H1 (cell line): ENCODE results near the gene KIF25.

Source experiments
- CBX8 ChIP-seq: fragments of 300-800, 300-1000 bp; sonication (generic); IDR thresholded peaks from 2 replicates; pipeline ENCODE4 v1.7.1; 2016; ENCODE audit warnings: low read depth, low read length, borderline replicate concordance
- CEBPB ChIP-seq: IDR thresholded peaks from 2 replicates; pipeline ENCODE4 v1.6.1; 2012; ENCODE audit warnings: low read depth, low read length
- CHD1 ChIP-seq: IDR thresholded peaks from 2 replicates; pipeline ENCODE4 v1.6.1; 2012; ENCODE audit warnings: low read depth, low read length, improper control_type of control experiment
- EP300 ChIP-seq, 2 experiments: IDR thresholded peaks; 1 replicate in 1 of 2; 2 replicates in 1 of 2; pipeline ENCODE4 v1.6.1; 2011 to 2012; ENCODE audit warnings: low read depth in 2 of 2, low read length in 2 of 2, mild to moderate bottlenecking in 2 of 2, borderline replicate concordance in 1 of 2, inconsistent platforms in 1 of 2, moderate library complexity in 1 of 2
- EZH2 ChIP-seq: fragments of 200-600 bp; sonication (generic); IDR thresholded peaks from 2 replicates; pipeline ENCODE4 v1.7.1; 2012; ENCODE audit warnings: low read depth, mild to moderate bottlenecking, moderate library complexity, low read length, inconsistent platforms; ENCODE audit not compliant: severe bottlenecking
- JUND ChIP-seq: IDR thresholded peaks from 2 replicates; pipeline ENCODE4 v1.6.1; 2011; ENCODE audit warnings: mild to moderate bottlenecking, improper control_type of control experiment, low read length
- PHF8 ChIP-seq: fragments of 200-600 bp; sonication (generic); conservative IDR thresholded peaks from 2 replicates; pipeline ENCODE4 v1.7.1; 2012; ENCODE audit warnings: low read depth, mild to moderate bottlenecking, inconsistent platforms, low read length, moderate library complexity
- POLR2AphosphoS5 ChIP-seq: IDR thresholded peaks from 2 replicates; pipeline ENCODE4 v1.6.1; 2011; ENCODE audit warnings: low read depth, low read length
- ZNF274 ChIP-seq: IDR thresholded peaks from 2 replicates; pipeline ENCODE4 v1.7.0; 2012; ENCODE audit warnings: low read length, borderline replicate concordance; ENCODE audit errors: extremely low read depth
- TF ChIP-seq, protein P1 (sequence below), 3 experiments: IDR thresholded peaks; 1 replicate in 2 of 3; 2 replicates in 1 of 3; pipeline versions ENCODE4 v1.5.1 to v1.6.1; 2011; ENCODE audit warnings: low read length in 3 of 3, mild to moderate bottlenecking in 3 of 3, inconsistent platforms in 2 of 3, low read depth in 1 of 3, moderate library complexity in 1 of 3; ENCODE audit not compliant: insufficient read depth in 1 of 3; ENCODE audit errors: control extremely low read depth in 1 of 3
- TF ChIP-seq, protein P2 (sequence below): IDR thresholded peaks from 2 replicates; pipeline ENCODE4 v1.6.1; 2012; ENCODE audit warnings: low read length, inconsistent platforms
- TF ChIP-seq, protein P3 (sequence below): IDR thresholded peaks from 2 replicates; pipeline ENCODE4 v1.6.1; 2012; ENCODE audit warnings: inconsistent platforms

DNA sequence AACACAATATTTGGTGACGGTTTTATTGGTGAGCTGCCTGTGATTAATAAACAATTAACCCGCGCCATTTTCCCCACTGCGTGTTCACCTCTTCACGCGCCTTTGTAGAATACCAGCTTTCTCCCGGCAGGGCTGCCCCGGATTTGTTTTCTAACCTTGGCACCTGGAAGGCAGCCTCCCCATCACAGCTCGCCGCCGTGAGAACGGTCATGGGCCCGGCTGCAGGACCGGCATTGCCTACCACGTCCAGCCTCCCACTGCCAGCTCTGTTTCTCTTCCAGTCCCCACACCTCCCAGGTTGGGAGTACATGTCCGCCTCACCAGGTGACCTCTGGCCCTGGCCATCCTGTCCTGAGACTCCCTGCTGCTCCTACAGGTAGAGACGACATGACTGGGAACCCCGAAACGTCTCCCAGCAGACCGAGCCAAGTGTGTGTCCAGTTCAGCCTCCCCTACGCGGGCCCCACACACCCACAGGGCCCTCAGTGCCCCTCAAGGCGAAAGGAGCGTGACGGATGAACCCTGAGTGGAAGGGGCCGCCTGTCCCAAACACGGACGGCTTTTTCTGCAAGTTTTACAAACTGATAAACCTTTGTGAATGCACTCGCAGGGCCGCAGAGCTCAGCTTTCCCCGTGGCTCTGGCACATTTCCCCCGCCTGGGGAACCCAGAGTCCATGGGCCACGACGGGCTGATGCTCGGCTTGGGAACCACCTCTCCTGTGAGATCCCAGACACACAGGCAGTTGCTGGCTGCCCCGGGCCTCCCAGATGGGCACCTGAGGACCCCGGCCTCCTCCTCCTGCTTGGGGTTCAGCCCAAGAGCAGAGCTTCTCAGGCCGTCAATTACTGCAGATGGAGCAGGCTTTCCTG is 55.9 kb downstream of the KIF25 start:
- TF ChIP-seq, protein P1, sequence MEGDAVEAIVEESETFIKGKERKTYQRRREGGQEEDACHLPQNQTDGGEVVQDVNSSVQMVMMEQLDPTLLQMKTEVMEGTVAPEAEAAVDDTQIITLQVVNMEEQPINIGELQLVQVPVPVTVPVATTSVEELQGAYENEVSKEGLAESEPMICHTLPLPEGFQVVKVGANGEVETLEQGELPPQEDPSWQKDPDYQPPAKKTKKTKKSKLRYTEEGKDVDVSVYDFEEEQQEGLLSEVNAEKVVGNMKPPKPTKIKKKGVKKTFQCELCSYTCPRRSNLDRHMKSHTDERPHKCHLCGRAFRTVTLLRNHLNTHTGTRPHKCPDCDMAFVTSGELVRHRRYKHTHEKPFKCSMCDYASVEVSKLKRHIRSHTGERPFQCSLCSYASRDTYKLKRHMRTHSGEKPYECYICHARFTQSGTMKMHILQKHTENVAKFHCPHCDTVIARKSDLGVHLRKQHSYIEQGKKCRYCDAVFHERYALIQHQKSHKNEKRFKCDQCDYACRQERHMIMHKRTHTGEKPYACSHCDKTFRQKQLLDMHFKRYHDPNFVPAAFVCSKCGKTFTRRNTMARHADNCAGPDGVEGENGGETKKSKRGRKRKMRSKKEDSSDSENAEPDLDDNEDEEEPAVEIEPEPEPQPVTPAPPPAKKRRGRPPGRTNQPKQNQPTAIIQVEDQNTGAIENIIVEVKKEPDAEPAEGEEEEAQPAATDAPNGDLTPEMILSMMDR (IDR thresholded peaks at IDR 0.05; ENCODE audit: control extremely low read depth in 1 of 3, insufficient read depth in 1 of 3, low read depth in 1 of 3, low read length in 3 of 3), result no peak
- no peak for TF ChIP-seq CEBPB
- TF ChIP-seq, protein P2, sequence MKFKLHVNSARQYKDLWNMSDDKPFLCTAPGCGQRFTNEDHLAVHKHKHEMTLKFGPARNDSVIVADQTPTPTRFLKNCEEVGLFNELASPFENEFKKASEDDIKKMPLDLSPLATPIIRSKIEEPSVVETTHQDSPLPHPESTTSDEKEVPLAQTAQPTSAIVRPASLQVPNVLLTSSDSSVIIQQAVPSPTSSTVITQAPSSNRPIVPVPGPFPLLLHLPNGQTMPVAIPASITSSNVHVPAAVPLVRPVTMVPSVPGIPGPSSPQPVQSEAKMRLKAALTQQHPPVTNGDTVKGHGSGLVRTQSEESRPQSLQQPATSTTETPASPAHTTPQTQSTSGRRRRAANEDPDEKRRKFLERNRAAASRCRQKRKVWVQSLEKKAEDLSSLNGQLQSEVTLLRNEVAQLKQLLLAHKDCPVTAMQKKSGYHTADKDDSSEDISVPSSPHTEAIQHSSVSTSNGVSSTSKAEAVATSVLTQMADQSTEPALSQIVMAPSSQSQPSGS, result no peak
- TF ChIP-seq, protein P3, sequence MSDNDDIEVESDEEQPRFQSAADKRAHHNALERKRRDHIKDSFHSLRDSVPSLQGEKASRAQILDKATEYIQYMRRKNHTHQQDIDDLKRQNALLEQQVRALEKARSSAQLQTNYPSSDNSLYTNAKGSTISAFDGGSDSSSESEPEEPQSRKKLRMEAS, result no peak
- TF ChIP-seq EZH2, result no peak
- TF ChIP-seq PHF8, result no peak
- no peak for TF ChIP-seq ZNF274
- TF ChIP-seq POLR2AphosphoS5, result no peak
- TF ChIP-seq CHD1, result no peak
- TF ChIP-seq JUND, result no peak
- TF ChIP-seq EP300 (IDR thresholded peaks at IDR 0.05; ENCODE audit: borderline replicate concordance in 1 of 2, low read depth in 2 of 2, low read length in 2 of 2), result no peak
- no peak for TF ChIP-seq CBX8
